HG02970 (cell line): ENCODE results near the gene RPL37A.
"Not testable (repeated sequence)": the region's sequence is repeated elsewhere in the genome, so short reads cannot be mapped to it uniquely, and the experiment has no call there.

Experiments used
- ATAC-seq: cut with Tn5 transposase; IDR thresholded peaks from one replicate; pipeline ENCODE4 v1.9.1; 2021; ENCODE audit warnings: mild to moderate bottlenecking, moderate library complexity, moderate number of reproducible peaks; ENCODE audit not compliant: unreplicated experiment, low FRiP score

The RPL37A gene

DNA sequence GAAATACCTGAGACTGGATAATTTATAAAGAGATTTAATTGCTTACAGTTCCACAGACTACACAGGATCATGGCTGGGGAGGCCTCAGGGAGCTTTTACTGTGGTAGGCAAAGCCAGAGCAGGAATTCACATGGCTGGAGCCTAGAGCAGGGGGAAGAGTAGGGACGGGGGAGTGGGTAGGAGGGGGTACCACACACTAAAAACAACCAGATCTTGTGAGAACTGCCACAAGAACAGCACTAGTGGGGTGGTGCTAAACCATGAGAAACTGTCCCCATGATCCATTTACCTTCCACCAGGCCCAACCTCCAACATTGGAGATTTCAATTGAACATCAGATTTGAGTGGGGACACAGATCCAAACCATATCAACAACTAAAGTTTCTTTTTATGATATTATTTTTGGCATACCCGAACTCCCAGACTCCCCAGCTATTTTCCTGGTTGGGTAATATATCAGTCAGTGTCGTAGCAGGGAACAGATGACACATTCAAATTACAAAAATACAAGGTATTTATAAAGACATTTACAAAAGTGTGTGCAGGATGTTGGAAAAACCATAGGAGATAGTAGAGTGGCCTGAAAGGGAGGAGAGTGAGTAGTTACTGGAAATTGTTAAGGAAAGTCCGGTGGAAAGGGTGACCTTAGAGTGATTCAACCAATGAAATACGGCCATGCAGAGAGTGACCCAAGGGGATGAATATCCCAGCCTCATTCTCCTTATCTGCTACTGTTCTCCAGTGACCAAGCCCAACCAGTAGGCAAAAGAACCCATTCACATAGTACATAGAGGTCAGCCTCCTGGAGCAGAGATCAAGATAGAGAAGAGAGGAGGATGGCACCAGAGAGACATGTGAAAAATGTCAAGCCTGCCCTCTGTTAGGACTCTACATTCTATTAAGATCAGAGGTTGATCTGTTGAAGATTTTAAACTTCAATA, 8.8 kb downstream of the RPL37A start:
- no peak for ATAC-seq

DNA sequence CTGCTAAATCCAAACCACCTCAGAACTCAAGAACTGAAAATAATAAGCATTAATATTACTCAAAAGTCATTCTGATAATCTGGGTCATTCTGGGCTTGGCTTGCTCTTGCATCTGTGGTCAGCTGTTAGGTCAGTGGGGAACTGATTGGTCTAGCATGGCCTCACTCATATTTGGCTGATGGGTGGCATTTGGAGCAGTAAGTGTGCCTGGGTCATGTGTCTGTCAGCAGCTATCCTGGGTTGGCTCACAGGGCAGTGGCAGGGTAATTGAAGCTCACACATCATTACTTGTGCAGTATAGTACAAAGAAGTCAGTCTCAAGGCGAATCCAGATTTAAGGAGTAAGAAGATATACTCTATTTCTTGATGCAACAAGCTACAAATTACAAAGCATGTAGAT, 9.6 kb downstream of the RPL37A start:
- ATAC-seq: no peak

DNA sequence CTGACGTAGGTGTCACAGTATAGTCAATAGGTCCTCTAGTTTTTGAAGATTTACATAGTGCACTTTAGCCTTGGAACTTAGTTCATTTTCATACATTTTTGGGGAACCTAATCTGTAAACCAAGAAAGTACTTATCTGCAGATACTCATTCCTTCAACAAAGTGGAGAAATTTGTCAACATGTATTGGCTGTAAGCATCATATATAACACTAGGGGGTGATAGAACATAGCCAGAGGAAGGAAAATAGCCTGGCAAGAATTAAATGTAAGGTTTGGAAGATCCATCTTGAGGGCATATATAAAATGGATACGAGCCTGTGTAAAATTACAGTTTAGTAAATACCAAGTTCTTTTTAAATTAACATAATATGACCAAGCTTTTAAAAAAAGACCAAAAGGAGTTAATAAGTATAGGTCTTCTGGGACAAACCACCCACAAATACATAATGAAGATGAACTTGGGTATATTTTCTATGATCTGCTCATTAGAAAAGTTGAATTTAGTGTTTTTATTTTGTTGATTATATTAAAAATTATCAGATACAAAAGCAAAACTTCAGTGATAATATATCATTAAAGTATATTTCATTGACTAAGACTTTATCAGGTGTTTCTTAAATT, 18.2 kb downstream of the RPL37A start:
- ATAC-seq: no peak

DNA sequence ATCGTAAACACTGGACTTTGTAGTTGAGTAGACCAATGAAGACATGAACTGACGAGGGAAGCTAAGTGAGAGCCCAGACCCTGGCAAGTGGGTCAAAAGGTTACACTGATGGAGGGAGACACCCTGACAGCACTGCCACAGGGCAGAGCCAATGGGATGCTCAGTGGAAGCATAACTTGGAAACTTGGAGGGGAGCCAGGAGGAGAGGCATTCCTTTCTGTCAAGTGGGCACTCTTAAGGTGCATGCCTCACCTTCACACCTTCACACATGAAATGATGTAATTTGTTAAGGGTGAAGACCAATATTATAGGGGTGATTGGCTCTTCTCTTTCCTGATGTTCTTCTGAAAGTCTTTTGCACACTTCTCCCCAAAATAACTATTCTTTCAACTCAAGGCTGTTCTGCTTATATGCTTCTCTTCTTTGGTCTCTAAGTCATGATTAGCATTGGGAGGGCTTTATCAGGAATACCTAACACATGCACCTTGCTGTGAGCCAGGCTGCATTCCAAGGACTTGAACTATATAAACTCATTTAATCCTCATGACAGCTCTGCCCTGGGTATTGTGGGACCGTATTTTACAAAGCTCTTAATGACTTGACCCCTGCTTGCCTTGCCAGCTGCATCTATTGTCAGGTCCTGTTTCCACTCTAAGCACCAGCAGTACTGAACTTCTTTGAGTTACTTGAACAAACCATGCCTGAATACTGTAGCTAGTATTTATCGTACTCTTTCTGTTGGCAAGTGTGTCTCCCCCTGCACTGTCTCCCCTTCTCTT, 19.0 kb downstream of the RPL37A start:
- ATAC-seq: no peak

DNA sequence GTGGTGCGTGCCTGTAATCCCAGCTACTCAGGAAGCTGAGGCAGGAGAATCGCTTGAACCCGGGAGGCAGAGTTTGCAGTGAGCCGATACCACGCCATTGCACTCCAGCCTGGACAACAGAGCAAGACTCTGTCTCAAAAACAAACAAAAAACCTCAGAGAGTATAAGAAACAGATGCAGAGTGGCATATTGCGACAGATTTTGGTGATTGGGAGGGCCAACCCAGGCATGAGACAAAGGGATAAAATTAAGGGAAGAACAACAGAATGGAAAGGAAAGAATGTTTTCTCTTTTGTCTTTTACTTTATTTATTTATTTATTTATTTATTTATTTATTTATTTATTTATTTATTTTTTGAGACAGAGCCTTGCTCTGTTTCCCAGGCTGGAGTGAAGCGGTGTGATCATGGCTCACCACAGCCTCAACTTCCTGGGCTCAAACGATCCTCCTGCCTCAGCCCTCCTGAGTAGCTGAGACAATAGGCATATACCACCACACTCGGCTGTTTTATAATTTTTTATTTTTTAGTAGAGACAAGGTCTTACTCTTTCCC, 20.0 kb downstream of the RPL37A start:
- ATAC-seq: not testable (repeated sequence)

DNA sequence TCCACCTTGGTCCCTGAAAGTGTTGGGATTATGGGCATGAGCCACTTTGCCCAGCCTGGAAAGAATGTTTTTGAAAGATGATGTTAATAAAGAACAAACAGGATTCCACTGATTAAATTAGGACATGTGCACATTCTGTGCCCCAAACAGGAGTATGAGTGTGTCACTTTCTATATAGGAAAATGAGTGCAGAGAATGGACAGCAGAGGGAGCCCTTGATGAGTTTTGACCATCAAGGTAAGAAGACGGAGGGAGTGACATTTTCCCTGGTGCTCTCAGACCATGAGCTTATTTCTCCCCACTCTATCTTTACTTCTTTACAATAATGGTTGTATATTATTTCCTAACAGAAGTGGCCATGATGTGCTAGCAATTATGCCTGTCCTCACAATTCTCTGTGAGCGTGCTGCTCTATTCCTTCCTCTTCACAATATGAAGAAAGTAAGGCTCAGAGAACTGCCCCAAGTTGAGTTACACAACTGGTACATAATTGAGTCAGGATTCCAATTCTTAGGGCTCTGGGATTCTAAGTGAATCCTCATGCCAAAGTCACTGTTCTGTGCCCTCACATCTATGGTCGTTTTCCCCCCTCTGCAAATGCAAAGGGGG, 20.6 kb downstream of the RPL37A start:
- no peak for ATAC-seq

DNA sequence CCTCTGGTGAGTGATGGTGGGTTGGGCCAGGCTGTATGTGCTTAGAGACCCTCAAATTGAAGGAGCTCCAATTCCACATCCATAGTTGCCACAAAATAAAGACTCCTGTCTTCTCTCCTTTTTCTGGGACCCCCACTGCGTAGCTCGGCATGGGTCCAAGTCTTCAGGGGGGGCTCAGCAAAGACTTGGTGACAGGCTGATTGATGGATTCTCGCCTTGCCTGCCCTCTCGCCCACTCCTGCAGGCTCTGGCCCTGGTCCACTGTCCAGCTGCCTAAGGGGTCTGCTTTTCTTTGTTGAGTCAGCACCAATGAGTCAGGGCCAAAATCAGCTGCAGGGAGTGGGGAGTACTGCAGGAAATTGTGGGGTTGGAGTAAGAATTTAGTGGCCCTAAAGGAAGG, 21.5 kb downstream of the RPL37A start:
- ATAC-seq: no peak

DNA sequence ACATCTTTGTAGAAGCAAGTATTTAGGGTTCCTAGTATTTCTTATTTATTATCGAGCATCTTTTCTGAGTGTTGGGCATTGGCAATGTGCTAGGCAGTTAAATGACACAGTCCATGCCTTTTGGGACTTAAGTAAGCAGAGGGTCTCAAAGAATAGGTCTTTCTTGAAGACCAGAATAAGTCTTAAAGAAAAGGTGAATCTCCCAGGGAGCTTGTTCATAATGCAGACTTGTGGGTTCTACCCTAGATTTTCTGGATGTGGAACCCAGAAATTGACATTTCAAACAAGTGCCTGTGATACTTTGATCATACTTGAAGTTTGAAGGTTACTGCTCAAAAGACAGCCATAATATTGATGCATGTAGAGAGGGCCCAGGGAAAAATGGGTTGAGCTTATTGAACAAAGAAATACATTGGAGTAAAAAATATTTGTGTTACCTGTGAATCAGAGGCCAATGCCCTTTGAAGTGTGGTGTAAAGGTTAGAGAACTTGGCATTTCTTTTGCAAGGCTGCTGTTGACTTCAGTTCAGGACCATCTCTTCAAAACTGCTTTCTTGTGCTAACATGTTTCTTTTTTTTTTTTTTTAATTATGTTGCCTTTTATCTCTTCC, 24.4 kb downstream of the RPL37A start:
- ATAC-seq: no peak

DNA sequence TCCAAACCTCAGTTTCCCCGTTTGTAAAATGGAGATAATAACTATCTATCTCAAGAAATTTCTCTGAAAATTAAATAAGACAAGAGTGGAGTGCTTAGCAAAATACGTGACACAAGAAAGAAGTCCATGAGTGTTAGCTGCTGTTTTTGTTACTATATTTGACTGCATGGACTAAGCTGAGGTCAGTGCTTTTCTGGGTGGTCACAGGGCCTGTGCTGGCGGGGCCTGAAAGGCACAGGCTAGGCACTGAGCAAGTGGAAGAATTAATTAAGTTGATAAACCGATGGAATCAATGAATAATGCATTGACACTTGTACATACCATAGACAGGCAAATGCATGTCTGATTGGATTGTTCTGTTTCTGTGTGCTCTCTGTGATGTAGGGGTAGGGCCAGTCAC, 27.3 kb downstream of the RPL37A start:
- ATAC-seq: no peak

DNA sequence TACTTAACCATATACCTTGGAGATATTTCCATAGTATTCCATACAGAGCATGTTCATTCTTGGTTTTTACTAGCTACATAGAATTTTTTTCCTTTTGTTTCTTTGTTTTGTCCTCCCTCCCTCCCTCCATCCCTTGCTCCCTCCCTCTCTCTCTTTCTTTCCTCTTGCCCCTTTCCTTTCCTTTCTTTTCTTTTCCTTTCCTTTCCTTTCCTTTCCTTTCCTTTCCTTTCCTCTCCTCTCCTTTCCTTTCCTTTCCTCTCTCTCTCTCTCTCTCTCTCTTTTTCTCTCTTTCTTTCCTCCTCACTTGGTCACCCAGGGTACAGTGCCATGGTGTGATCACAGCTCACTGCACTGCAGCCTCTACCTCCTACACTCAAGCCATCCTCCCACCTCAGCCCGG, 28.3 kb downstream of the RPL37A start:
- no peak for ATAC-seq

DNA sequence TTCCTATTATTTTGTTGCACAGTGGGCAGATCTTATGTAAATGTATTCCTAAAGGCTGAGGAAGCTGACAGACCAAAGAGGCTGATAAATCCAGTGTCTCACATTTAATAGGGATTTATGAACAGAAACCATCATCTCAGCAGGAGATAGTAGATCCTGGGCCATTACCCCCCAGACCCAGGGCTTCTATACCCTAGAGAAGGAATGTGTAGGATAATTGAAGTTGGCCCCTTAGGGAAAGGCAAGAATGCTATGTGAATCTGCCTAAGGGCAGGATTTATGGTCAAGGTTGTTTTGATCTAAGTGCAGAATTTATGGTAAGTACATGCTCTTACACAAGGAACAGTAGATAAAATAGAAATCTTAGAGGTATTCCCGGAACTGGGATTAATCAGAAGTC, 29.0 kb downstream of the RPL37A start:
- ATAC-seq: no peak

DNA sequence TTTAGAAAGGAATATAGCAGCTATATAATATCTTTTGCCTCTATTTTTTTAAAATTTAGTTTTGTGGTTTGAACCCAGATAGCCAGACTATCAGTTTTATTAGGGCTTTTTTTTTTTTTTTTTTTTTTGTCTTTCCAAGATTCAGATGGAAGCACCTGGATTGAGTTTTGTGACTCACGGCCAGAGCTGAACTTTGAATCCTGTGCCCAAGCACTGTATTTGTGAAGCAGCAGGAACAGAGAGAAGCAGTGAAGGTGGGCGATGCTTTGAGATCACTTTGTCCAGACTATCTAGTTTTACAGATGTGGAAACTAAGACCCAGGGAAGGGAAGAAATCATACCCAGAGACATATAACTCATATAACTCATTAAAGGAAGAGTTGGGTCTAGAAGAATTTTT, 33.9 kb downstream of the RPL37A start:
- no peak for ATAC-seq

DNA sequence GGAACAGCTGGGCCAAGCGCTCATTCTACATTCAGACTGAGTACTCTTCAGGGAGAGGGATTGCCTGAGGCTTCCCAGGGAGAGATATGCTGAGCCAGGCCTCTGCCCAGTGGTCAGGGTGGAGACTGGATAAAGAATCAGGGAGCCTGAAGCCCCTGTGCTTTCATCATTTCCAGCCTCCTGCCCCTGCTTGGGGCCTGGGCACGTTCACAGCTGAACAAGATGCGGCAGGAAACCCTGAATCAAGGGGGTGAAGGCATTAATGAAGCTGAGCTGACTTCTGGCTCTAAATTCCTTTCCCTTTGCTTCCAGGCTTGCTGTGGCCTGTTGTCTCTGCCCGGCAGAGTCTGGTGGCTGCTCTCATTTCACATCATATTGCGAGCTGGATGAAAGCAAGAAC, 35.0 kb downstream of the RPL37A start:
- no peak for ATAC-seq

DNA sequence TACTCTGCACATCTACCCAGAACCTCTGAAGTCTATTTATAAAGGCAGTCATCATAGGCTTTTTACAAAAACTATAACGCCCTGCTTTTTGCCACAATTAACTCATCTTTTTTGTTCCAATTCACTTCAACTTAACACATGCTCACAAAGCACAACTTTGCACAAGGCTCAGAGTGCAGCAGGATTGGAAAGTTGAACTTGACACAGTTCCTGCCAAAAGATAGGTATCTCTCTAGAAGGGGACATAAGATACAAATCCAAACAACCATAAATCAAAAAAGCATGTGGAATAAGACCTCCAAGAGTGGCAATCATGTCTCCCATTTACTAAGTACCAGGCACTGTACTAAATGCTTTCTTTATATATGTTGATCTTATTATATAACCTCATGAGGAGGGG, 36.2 kb downstream of the RPL37A start:
- ATAC-seq: no peak

DNA sequence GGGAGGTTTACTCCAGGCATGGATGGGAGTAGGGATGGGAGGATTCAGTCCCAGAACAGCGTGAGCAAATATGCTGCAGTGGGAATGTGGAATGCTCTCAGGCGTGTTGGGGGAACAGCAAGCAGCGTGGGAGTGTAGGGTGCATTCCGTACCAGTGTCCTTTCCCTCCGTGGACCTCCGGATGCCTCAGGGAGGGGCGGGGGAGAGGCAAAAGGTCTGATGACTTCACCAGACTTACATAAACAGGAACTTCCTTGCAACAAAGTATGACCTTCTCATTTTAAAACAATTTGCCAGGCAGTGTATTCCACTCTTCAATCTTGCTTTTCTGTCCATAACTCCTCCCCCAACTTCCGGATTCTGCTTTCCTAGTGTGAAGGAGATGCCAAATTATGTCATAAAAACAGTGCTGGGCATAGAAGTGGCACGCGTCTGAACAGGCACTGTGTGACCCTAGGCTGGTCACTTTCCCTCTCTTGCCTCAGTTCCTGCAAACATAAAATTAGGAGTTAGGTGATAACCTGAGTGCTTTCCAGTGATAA, 36.9 kb downstream of the RPL37A start:
- ATAC-seq: no peak

DNA sequence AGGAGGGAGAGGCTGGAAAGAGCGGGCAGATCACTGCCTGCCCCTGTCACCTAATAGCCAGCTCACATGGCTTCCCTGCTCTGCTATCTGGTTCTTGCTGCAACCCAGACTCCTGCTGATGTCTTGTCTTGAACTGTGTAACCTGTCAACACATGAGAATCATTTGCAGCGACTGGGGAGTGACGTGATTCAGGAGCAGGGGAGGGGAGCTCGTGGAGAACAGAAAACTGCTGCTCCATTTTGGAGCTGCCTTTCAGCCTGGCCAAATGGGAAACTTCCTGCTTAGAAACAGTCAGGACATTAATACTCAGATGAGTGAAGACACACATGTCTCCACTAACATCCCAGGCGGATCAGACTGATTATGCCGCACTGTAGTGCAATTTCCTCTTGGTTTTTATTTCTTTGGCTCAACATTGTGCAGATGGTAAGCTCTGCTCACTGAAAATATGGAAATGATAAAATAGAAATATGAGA, 38.1 kb downstream of the RPL37A start:
- no peak for ATAC-seq

DNA sequence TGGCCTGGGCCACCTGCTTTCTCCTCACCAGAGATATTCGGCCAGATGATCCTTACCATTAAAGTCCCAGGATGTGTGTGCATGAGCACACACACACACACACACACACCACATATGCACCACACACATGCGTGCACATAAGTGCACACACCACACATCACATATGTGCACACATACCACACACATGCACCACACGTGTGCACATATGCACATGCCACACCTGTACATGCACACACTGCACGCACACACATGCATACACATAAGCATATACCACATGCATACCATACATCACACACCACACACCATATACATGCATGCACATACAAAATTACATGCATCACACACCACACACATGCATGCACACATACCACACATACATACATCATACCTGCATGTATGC, 38.7 kb downstream of the RPL37A start:
- no peak for ATAC-seq

DNA sequence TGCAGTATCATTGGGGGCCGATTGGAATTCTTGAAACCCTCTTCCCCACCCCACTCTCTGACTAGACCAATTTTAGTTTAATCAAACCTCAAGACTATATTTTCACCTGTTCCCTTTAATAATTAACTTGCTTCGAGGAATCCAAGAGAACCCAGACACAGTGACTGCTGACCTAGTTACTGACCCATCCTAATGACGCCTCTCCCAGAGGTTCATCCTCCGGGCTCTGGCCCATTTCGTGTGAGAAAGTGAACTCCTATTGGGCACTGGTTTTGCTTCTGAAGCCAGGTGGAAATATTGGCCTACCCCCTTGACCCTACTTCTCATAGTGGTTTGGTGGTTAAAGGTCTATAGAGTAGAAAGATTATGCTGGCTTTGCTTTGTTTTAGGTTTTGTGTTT, 39.9 kb downstream of the RPL37A start:
- ATAC-seq: no peak

DNA sequence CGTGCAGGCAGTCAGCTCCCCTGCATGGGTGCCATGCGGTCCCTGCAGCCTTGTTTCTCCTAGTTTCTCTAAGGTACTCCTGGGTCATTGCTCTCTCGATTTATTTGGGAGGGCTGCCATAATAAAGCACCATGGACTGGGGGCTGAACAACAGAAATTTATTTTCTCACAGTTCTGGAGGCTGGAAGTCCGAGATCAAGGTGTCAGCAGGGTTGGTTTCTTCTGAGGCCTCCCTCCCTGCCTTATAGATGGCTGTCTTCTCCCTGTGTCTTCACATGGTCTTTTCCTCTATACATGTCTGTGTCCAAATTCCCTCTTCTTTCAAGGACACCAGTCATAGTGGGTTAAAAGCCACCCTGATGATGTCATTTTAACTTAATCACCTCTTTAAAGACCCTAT, 40.5 kb downstream of the RPL37A start:
- no peak for ATAC-seq

DNA sequence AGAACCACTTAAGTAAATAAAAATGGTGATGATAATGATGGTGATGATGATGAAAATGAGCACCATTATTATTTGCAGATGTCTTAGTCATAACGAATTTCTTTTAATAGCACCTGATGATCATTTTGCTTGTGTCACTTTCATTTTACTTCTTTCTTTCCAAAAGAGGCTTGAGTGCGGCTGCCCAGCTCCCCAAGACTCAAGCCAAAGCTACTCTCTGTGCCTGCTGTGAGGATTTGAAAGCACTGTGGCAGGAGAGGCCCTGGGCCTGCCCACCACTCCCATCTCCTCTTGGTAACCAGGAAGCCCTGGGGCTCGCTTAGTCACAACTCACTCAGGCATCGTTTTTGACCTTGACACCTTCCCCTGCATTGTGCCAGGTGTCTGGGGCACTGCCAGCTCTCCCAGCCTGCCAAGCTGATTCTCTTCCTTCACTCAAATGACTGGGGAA, 41.2 kb downstream of the RPL37A start:
- no peak for ATAC-seq
